H9 (cell line): ENCODE data around the gene HOXB1. TPM values are rescaled to one million over a fixed set of nuclear protein-coding genes. Genes with fewer than 3 reads are reported as not detected.
A peak's percentile ranks its signal among the peaks of the same experiment; 100 is the strongest.

Experiments
- DNase-seq: peaks from one replicate; pipeline ENCODE4 v3.0.0-alpha.2; 2017
- H2AFZ ChIP-seq: one replicate; pipeline ENCODE4 v1.6.1; 2013; ENCODE audit warnings: mild to moderate bottlenecking, low read length, control low read depth, moderate library complexity
- H2AK5ac ChIP-seq: 2 replicates; pipeline ENCODE4 v1.6.1; 2013; ENCODE audit warnings: low read length, control low read depth, mixed read lengths; ENCODE audit not compliant: insufficient read length
- H2BK120ac ChIP-seq: one replicate; pipeline ENCODE4 v1.6.1; 2013; ENCODE audit warnings: low read depth, mild to moderate bottlenecking, low read length, control low read depth, inconsistent platforms; ENCODE audit not compliant: poor library complexity, severe bottlenecking
- H2BK12ac ChIP-seq: 2 replicates; pipeline ENCODE4 v1.6.1; 2013; ENCODE audit warnings: low read length, control low read depth, mixed read lengths, low read depth; ENCODE audit not compliant: insufficient read length
- H2BK15ac ChIP-seq: 2 replicates; pipeline ENCODE4 v1.6.1; 2013; ENCODE audit warnings: low read depth, low read length, control low read depth
- H2BK20ac ChIP-seq: one replicate; pipeline ENCODE4 v1.6.1; 2013; ENCODE audit warnings: low read depth, mild to moderate bottlenecking, low read length, control low read depth, inconsistent platforms; ENCODE audit not compliant: poor library complexity, severe bottlenecking
- H2BK5ac ChIP-seq: 2 replicates; pipeline ENCODE4 v1.6.1; 2013; ENCODE audit warnings: low read length, control low read depth, mixed read lengths; ENCODE audit not compliant: insufficient read length
- H3K14ac ChIP-seq: 2 replicates; pipeline ENCODE4 v1.6.1; 2013; ENCODE audit warnings: low read length, control low read depth; ENCODE audit not compliant: insufficient read depth
- H3K18ac ChIP-seq: 2 replicates; pipeline ENCODE4 v1.6.1; 2013; ENCODE audit warnings: low read depth, mild to moderate bottlenecking, mixed read lengths, low read length, control low read depth; ENCODE audit not compliant: insufficient read length
- H3K23ac ChIP-seq: 2 replicates; pipeline ENCODE4 v1.6.1; 2013; ENCODE audit warnings: low read length, control low read depth, mixed read lengths, low read depth; ENCODE audit not compliant: insufficient read length
- H3K23me2 ChIP-seq: 2 replicates; pipeline ENCODE4 v1.6.1; 2013; ENCODE audit warnings: low read depth, mild to moderate bottlenecking, mixed read lengths, low read length, control low read depth; ENCODE audit not compliant: insufficient read length, poor library complexity, severe bottlenecking
- H3K27ac ChIP-seq: 2 replicates; pipeline ENCODE4 v1.5.1; 2013; ENCODE audit warnings: low read length, control low read depth, mixed read lengths, low read depth; ENCODE audit not compliant: insufficient read length
- H3K27me3 ChIP-seq: 2 replicates; pipeline ENCODE4 v1.6.1; 2013; ENCODE audit warnings: low read length, control low read depth, inconsistent platforms; ENCODE audit not compliant: insufficient read depth
- H3K4ac ChIP-seq: 2 replicates; pipeline ENCODE4 v1.6.1; 2013; ENCODE audit warnings: low read depth, mild to moderate bottlenecking, control low read depth, inconsistent platforms, low read length, moderate library complexity
- H3K4me1 ChIP-seq: 2 replicates; pipeline ENCODE4 v1.6.1; 2013; ENCODE audit warnings: low read length, control low read depth, inconsistent platforms; ENCODE audit not compliant: insufficient read depth
- H3K4me2 ChIP-seq: 2 replicates; pipeline ENCODE4 v1.6.1; 2013; ENCODE audit warnings: low read length, control low read depth, mixed read lengths; ENCODE audit not compliant: insufficient read length, insufficient read depth
- H3K56ac ChIP-seq: 2 replicates; pipeline ENCODE4 v1.6.1; 2013; ENCODE audit warnings: low read depth, mild to moderate bottlenecking, mixed read lengths, low read length, control low read depth; ENCODE audit not compliant: insufficient read length
- H3K79me1 ChIP-seq: 2 replicates; pipeline ENCODE4 v1.6.1; 2013; ENCODE audit warnings: low read depth, mild to moderate bottlenecking, moderate library complexity, low read length, control low read depth, inconsistent platforms; ENCODE audit not compliant: insufficient read depth, poor library complexity, severe bottlenecking
- H3K79me2 ChIP-seq: 2 replicates; pipeline ENCODE4 v1.6.1; 2013; ENCODE audit warnings: low read length, control low read depth, inconsistent platforms; ENCODE audit not compliant: insufficient read depth
- H3K9ac ChIP-seq: 2 replicates; pipeline ENCODE4 v1.6.1; 2013; ENCODE audit warnings: low read length, control low read depth, mixed read lengths; ENCODE audit not compliant: insufficient read length; ENCODE audit errors: extremely low read depth
- H3K9me3 ChIP-seq: one replicate; pipeline ENCODE4 v1.6.1; 2013; ENCODE audit warnings: low read depth, low read length, inconsistent platforms; ENCODE audit not compliant: control insufficient read depth
- H3T11ph ChIP-seq: one replicate; pipeline ENCODE4 v1.6.1; 2013; ENCODE audit warnings: mild to moderate bottlenecking, low read length, control low read depth, inconsistent platforms
- H4K20me1 ChIP-seq: one replicate; pipeline ENCODE4 v1.6.1; 2013; ENCODE audit not compliant: control insufficient read depth, insufficient read length, insufficient read depth
- H4K5ac ChIP-seq: 2 replicates; pipeline ENCODE4 v1.6.1; 2013; ENCODE audit warnings: low read depth, mild to moderate bottlenecking, mixed read lengths, low read length, control low read depth; ENCODE audit not compliant: insufficient read length
- H4K8ac ChIP-seq: replicated peaks from 2 replicates; pipeline ENCODE4 v1.6.1; 2013; ENCODE audit warnings: low read length, control low read depth, mixed read lengths, low read depth; ENCODE audit not compliant: insufficient read length
- H4K91ac ChIP-seq: 2 replicates; pipeline ENCODE4 v1.6.1; 2013; ENCODE audit warnings: low read depth, mild to moderate bottlenecking, moderate library complexity, mixed read lengths, low read length, control low read depth; ENCODE audit not compliant: insufficient read length
- H3K27ac Mint-ChIP-seq, 3 experiments: 2 replicates in 2 of 3; 3 replicates in 1 of 3; pipeline ENCODE4 v1.8.0; 2020 to 2021; ENCODE audit warnings: mixed read lengths in 3 of 3, mild to moderate bottlenecking in 1 of 3, moderate library complexity in 1 of 3
- H3K27me3 Mint-ChIP-seq: 2 replicates; pipeline ENCODE4 v1.8.0; 2021; ENCODE audit warnings: low read depth, mild to moderate bottlenecking, moderate library complexity, mixed read lengths
- H3K36me3 Mint-ChIP-seq, 3 experiments: 2 replicates in 2 of 3; 3 replicates in 1 of 3; pipeline ENCODE4 v1.8.0; 2020 to 2021; ENCODE audit warnings: low read depth in 3 of 3, mixed read lengths in 3 of 3; ENCODE audit not compliant: insufficient read depth in 1 of 3
- H3K4me1 Mint-ChIP-seq, 2 experiments: 2 replicates each; pipeline ENCODE4 v1.8.0; 2020; ENCODE audit warnings: mixed read lengths in 2 of 2
- H3K4me3 Mint-ChIP-seq, 2 experiments: 2 replicates in 1 of 2; 3 replicates in 1 of 2; pipeline ENCODE4 v1.8.0; 2020 to 2021; ENCODE audit warnings: mild to moderate bottlenecking in 2 of 2, mixed read lengths in 2 of 2, moderate library complexity in 1 of 2
- H3K9me3 Mint-ChIP-seq, 2 experiments: 2 replicates in 1 of 2; 3 replicates in 1 of 2; pipeline ENCODE4 v1.8.0; 2020; ENCODE audit warnings: mild to moderate bottlenecking in 2 of 2, mixed read lengths in 2 of 2, moderate library complexity in 1 of 2
- CTCF ChIP-seq: fragments of 200-600 bp; sonication (generic); conservative IDR thresholded peaks from 3 replicates; pipeline ENCODE4 v1.8.0; 2021; ENCODE audit warnings: antibody characterized with exemption, mild to moderate bottlenecking
- WGBS: extraction: QIAGEN DNeasy Blood & Tissue Kit; methylation state at CpG from one replicate; pipeline ENCODE4 v1.1.7; 2013; ENCODE audit warnings: missing lambda C conversion rate, low lambda C conversion rate, mixed read lengths; ENCODE audit not compliant: insufficient read length; ENCODE audit errors: extremely low coverage; 5-methylcytosine and 5-hydroxymethylcytosine counted together
- total RNA-seq: library from RNA; stranded (reverse); gene quantifications from 2 replicates; pipeline ENCODE4 v1.2.1, GENCODE V29; 2021

Gene HOXB1
- total RNA-seq, 1 experiment from 2014 or later, result not detected

DNA sequence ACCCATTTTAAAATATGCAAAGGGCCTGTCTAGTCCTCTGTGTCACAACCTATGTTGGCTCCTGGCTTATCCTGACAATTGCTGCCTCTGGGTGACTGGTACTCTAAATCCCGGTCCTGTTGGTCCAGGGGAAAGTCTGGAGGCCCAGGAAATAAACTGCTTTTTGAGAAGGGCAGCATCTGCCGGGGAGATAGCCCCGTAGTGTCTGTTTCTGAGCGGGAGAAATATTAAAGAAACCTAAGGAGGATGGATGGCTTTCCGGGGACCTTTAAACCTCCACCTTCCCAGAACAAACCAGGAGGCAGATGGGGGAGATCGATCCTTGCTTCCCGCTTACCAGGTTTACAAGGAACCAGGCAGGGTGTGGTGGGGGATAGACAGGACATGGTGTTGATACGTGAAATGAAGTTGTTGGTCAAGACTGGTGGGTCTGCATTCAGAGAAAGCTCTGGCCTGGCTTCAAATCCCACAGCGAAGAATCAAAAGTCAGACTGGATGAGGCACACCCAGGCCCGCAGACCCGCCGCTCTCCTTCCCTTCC, 10.3 kb upstream of the HOXB1 start:
- no peak for TF ChIP-seq CTCF
- Histone ChIP-seq H3K79me1 (no peaks in the 10 kb centered on the region), H3K4me2 (peak overlapping the region; percentile 89), H3K27me3 (peaks cover 61% of the 10 kb centered on the region), H2BK20ac (no peak overlapping the region), H3K4me1 (no peaks in the 10 kb centered on the region), H3K27ac (no peak overlapping the region), H2BK15ac (no peak overlapping the region), H3K56ac (no peak overlapping the region), H2BK5ac (no peak overlapping the region), H3K4ac (no peak overlapping the region), H2BK12ac (no peak overlapping the region), H3K23me2 (peaks cover 6% of the 10 kb centered on the region), H3K23ac (no peak overlapping the region), H3T11ph (no peak overlapping the region), H3K18ac (no peak overlapping the region), H3K9ac (no peak overlapping the region), H4K91ac (no peak overlapping the region), H4K8ac (no peak overlapping the region), H3K79me2 (no peaks in the 10 kb centered on the region), H4K5ac (no peak overlapping the region), H3K14ac (no peak overlapping the region; the same call in 1 of the 2 replicates), H2AK5ac (no peak overlapping the region), H3K9me3 (no peaks in the 10 kb centered on the region), H2AFZ (no peak overlapping the region), H2BK120ac (no peak overlapping the region), H4K20me1 (no peaks in the 10 kb centered on the region)
- no peak for DNase-seq
- no CpG with 5 or more reads among the region's 12 CpGs for WGBS
- Mint-ChIP-seq H3K27ac (no peak overlapping the region; a peak in 1 of 7 replicates), H3K27me3 (peaks cover 98% of the 10 kb centered on the region), H3K4me1 (peaks cover 17 to 38% of the 10 kb centered on the region in 2 experiments), H3K4me3 (peak overlapping the region; percentile 56 to 78), H3K9me3 (peaks cover 0 to 14% of the 10 kb centered on the region in 2 experiments; a peak in 2 of 5 replicates), H3K36me3 (no peaks in the 10 kb centered on the region; a peak in 1 of 7 replicates)
